ENCODE results near the gene COA6.

The COA6 gene

GRCh38 chr1:234368320-234369032 is 4.8 kb upstream of the COA6 start:
- TF ChIP-seq POLR2AphosphoS5 (IDR thresholded peaks at IDR 0.05; ENCODE audit: low read depth, low read length) (no peak), REST (IDR thresholded peaks at IDR 0.05; ENCODE audit: insufficient read depth in 1 of 2, low read depth in 2 of 2, low read length in 2 of 2) (no peak), FOXP2 (optimal IDR thresholded peaks at IDR 0.05; ENCODE audit: borderline replicate concordance, extremely low read depth, extremely low read length, insufficient read depth) (no peak), TAF1 (IDR thresholded peaks at IDR 0.05; ENCODE audit: borderline replicate concordance, insufficient read depth, low read length) (no peak), SIN3A (IDR thresholded peaks at IDR 0.05; ENCODE audit: borderline replicate concordance, insufficient read depth, low read length) (no peak)

GRCh38 chr1:234369033-234369430 is 4.2 kb upstream of the COA6 start:
- no peak for TF ChIP-seq SIN3A (IDR thresholded peaks at IDR 0.05; ENCODE audit: borderline replicate concordance, insufficient read depth, low read length)
- no peak for TF ChIP-seq POLR2AphosphoS5 (IDR thresholded peaks at IDR 0.05; ENCODE audit: low read depth, low read length)
- no peak for TF ChIP-seq REST (IDR thresholded peaks at IDR 0.05; ENCODE audit: insufficient read depth in 1 of 2, low read depth in 2 of 2, low read length in 2 of 2)
- TF ChIP-seq TAF1 (IDR thresholded peaks at IDR 0.05; ENCODE audit: borderline replicate concordance, insufficient read depth, low read length), result no peak
- no peak for TF ChIP-seq FOXP2 (optimal IDR thresholded peaks at IDR 0.05; ENCODE audit: borderline replicate concordance, extremely low read depth, extremely low read length, insufficient read depth)

DNA sequence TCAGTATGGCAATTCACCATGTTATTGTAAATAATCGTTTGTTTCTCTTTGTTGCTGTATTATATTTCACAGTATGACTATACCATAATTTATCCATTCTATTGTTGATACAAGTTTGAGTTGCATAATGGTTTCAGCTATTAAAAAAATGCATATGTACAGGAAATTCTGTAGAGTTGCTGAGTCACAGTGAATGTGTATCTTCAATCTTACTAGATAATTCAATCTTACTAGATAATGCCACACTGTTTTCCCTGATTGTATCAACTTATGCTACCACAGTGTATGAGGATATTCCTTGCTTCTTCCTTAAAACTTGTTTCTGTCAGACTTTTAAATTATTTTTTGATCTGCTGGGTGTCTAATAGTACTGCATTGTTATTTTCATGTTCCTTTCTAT is 3.5 kb upstream of the COA6 start:
- TF ChIP-seq REST (IDR thresholded peaks at IDR 0.05; ENCODE audit: insufficient read depth in 1 of 2, low read depth in 2 of 2, low read length in 2 of 2), result no peak
- no peak for TF ChIP-seq SIN3A (IDR thresholded peaks at IDR 0.05; ENCODE audit: borderline replicate concordance, insufficient read depth, low read length)
- TF ChIP-seq FOXP2 (optimal IDR thresholded peaks at IDR 0.05; ENCODE audit: borderline replicate concordance, extremely low read depth, extremely low read length, insufficient read depth), result no peak
- TF ChIP-seq TAF1 (IDR thresholded peaks at IDR 0.05; ENCODE audit: borderline replicate concordance, insufficient read depth, low read length), result no peak
- no peak for TF ChIP-seq POLR2AphosphoS5 (IDR thresholded peaks at IDR 0.05; ENCODE audit: low read depth, low read length)

DNA sequence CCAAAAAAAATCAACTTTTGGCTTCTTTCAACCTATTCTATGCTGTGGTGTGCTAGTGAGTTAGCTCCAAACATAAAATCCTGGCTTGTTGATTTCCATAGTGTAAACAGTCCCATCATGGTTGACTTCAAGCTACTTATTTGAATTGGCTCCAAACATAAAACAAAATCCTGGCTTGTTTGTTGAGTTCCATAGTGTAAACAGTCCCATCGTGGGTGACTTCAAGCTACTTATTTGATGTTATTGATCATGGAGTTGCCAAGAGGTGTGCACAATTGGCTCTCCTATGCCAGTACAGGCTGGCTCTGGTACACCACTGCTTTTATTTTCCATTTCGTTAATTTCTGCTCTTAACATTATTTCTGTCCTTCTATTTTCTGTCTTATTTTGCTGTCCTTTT is 1.8 kb upstream of the COA6 start:
- TF ChIP-seq REST (IDR thresholded peaks at IDR 0.05; ENCODE audit: insufficient read depth in 1 of 2, low read depth in 2 of 2, low read length in 2 of 2) (no peak), POLR2AphosphoS5 (IDR thresholded peaks at IDR 0.05; ENCODE audit: low read depth, low read length) (no peak), FOXP2 (optimal IDR thresholded peaks at IDR 0.05; ENCODE audit: borderline replicate concordance, extremely low read depth, extremely low read length, insufficient read depth) (no peak), SIN3A (IDR thresholded peaks at IDR 0.05; ENCODE audit: borderline replicate concordance, insufficient read depth, low read length) (no peak), TAF1 (IDR thresholded peaks at IDR 0.05; ENCODE audit: borderline replicate concordance, insufficient read depth, low read length) (no peak)
